Measurements from ENCODE around the gene C2CD2L.
"Not testable (repeated sequence)": the region's sequence is repeated elsewhere in the genome, so short reads cannot be mapped to it uniquely, and the experiment has no call there.

The C2CD2L gene

GRCh38 chr11:119160151-119160550, 53.0 kb downstream of the C2CD2L start:
- Mint-ChIP-seq H3K27me3 (peaks cover 9% of the 10 kb centered on the region), H3K9me3 (no peaks in the 10 kb centered on the region), H3K4me1 (peaks cover 3% of the 10 kb centered on the region), H3K27ac (no peak overlapping the region), H3K4me3 (no peak overlapping the region), H3K36me3 (no peaks in the 10 kb centered on the region)
- ATAC-seq (ENCODE audit: low read depth) (no peak), DNase-seq (ENCODE audit: low spot score in 2 of 2) (no peak)

GRCh38 chr11:119161871-119162270, 54.7 kb downstream of the C2CD2L start:
- Mint-ChIP-seq H3K36me3 (no peaks in the 10 kb centered on the region), H3K4me3 (no peak overlapping the region), H3K27ac (no peak overlapping the region), H3K4me1 (no peaks in the 10 kb centered on the region), H3K9me3 (no peaks in the 10 kb centered on the region), H3K27me3 (peaks cover 4% of the 10 kb centered on the region)
- no peak for DNase-seq (ENCODE audit: low spot score in 2 of 2)
- ATAC-seq (ENCODE audit: low read depth) = no peak

GRCh38 chr11:119166368-119167076, 59.4 kb downstream of the C2CD2L start:
- no peaks in the 10 kb centered on the region for H3K36me3 Mint-ChIP-seq
- no peak for DNase-seq (ENCODE audit: low spot score in 2 of 2)
- H3K27me3 Mint-ChIP-seq = no peaks in the 10 kb centered on the region

GRCh38 chr11:119167077-119167458, 59.9 kb downstream of the C2CD2L start:
- H3K9me3 Mint-ChIP-seq; ATAC-seq (ENCODE audit: low read depth); H3K27ac Mint-ChIP-seq; H3K4me3 Mint-ChIP-seq; H3K36me3 Mint-ChIP-seq; DNase-seq (ENCODE audit: low spot score in 2 of 2); H3K27me3 Mint-ChIP-seq; H3K4me1 Mint-ChIP-seq: not testable (repeated sequence)

More at GRCh38 chr11:119166368-119167076, 59.4 kb downstream of the C2CD2L start:
- Mint-ChIP-seq H3K4me1 (peaks cover 2% of the 10 kb centered on the region), H3K9me3 (no peaks in the 10 kb centered on the region), H3K27ac (no peak overlapping the region), H3K4me3 (no peak overlapping the region)
- ATAC-seq (ENCODE audit: low read depth) = no peak

- H3K27ac Mint-ChIP-seq = no peak overlapping the region
- H3K36me3 Mint-ChIP-seq = no peaks in the 10 kb centered on the region
- peak overlapping the region; percentile 87 for H3K4me3 Mint-ChIP-seq
- no peak for ATAC-seq (ENCODE audit: low read depth)
- no peaks in the 10 kb centered on the region for H3K27me3 Mint-ChIP-seq
- no peak for DNase-seq (ENCODE audit: low spot score in 2 of 2)
- H3K9me3 Mint-ChIP-seq = no peaks in the 10 kb centered on the region
- peaks cover 2% of the 10 kb centered on the region for H3K4me1 Mint-ChIP-seq
Measured at GRCh38 chr11:119167933-119168332, 60.8 kb downstream of the C2CD2L start.

Data from memory B cell (primary cell).